Tracheal epithelial cell (primary cell): Measurements from ENCODE around the gene SPTA1. TPM values are rescaled to one million over a fixed set of nuclear protein-coding genes. Genes with fewer than 3 reads are reported as not detected.

Experiments used
- total RNA-seq: library from RNA; depleted of rRNA; stranded (reverse); fragments of >200 nt; gene quantifications from 2 replicates; pipeline ENCODE4 v1.2.1, GENCODE V29; 2014

The SPTA1 gene
- total RNA-seq, result not detected in 2 replicates

GRCh38 chr1:158686111-158687009, at the start of gene SPTA1:
TSS of gene SPTA1 (minus strand) at chr1:158686715. CDS start at chr1:158686517, 198 bp downstream.

GRCh38 chr1:158720620-158721019, 34.1 kb upstream of the SPTA1 start, which contains the start of gene OR6K3:
TSS of gene OR6K3 (minus strand) at chr1:158720720. CDS start at chr1:158718115, 2,605 bp downstream.

GRCh38 chr1:158700552-158700951, 14.0 kb upstream of the SPTA1 start, which contains the start of gene OR6K2:
TSS of gene OR6K2 (minus strand) at chr1:158700652. CDS start at chr1:158700652, 0 bp downstream.

GRCh38 chr1:158604968-158605367, 81.5 kb downstream of the SPTA1 start, which contains the start of gene OR10Z1:
TSS of gene OR10Z1 (plus strand) at chr1:158605268. CDS start at chr1:158606439, 1,171 bp downstream.

GRCh38 chr1:158579733-158580132, 106.8 kb downstream of the SPTA1 start, which contains the start of gene OR10X1:
TSS of gene OR10X1 (minus strand) at chr1:158579899. CDS start at chr1:158579899, 0 bp downstream.

DNA sequence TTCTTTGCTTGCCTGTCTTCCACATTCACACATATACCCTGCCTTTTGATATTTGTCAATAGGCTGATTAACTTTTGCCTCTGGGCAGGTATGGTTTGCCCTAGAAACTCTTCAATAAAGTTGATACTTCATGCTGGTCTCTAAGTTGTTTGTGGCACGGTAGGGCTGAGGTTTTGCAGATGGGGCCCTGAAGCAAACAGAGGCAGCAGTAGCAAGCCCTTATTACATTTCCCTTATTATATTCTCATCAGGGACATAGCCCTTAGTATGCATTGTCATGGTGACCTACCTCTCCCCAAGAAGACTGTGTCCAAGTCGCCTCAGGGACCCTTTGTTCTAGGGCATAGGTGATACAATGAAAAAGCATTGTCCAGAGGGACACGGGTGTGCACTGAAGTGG, 116.0 kb downstream of the SPTA1 start, which contains the start of gene OR6P1:
Gene OR6P1 (minus strand): TSS at position 101 of the 400 bp plus-strand sequence. CDS start 6,976 bp downstream, outside the sequence.

Other genes starting within 250 kb of the SPTA1 start
- gene OR10K1, start 224.9 kb downstream of the SPTA1 start, total RNA-seq, result not detected in 2 replicates
- gene OR10R2, start 214.5 kb downstream of the SPTA1 start, total RNA-seq, result not detected in 2 replicates
- not detected in 2 replicates for gene OR6Y1, start 132.3 kb downstream of the SPTA1 start, total RNA-seq
- not detected in 2 replicates for gene OR6P1, start 116.1 kb downstream of the SPTA1 start, total RNA-seq
- not detected in 2 replicates for gene OR10X1, start 106.8 kb downstream of the SPTA1 start, total RNA-seq
- gene OR10Z1, start 81.4 kb downstream of the SPTA1 start, total RNA-seq, result not detected in 2 replicates
- gene OR6K2, start 13.9 kb upstream of the SPTA1 start, total RNA-seq, result not detected in 2 replicates
- under 0.01 TPM in 1 of 2 replicates, not detected in the other for gene OR6K3, start 34.0 kb upstream of the SPTA1 start, total RNA-seq
- gene OR6K6, start 68.0 kb upstream of the SPTA1 start, total RNA-seq, result not detected in 2 replicates
- gene OR6N1, start 85.5 kb upstream of the SPTA1 start, total RNA-seq, result not detected in 2 replicates
- gene OR6N2, start 94.5 kb upstream of the SPTA1 start, total RNA-seq, result not detected in 2 replicates
- not detected in 2 replicates for gene MNDA, start 144.6 kb upstream of the SPTA1 start, total RNA-seq
- 0.48 TPM in 1 of 2 replicates, not detected in the other for gene PYHIN1, start 244.8 kb upstream of the SPTA1 start, total RNA-seq